Esophagus muscularis mucosa (tissue), 3 donors: ENCODE results near the gene ALOX15B.

Source experiments
- POLR2A ChIP-seq: fragments of 450-650 bp; IDR thresholded peaks from one replicate; pipeline ENCODE4 v1.6.1; 2017; ENCODE audit warnings: antibody characterized with exemption, moderate library complexity, mild to moderate bottlenecking, low read depth
- POLR2AphosphoS5 ChIP-seq, 2 donors: sonication (generic); formaldehyde crosslinking; IDR thresholded peaks; one replicate each; pipeline ENCODE4 v1.6.1; 2017; ENCODE audit warnings: antibody characterized with exemption in 2 of 2
- TF ChIP-seq, protein P1 (sequence below), 3 experiments: fragments of 200-600 bp in 2 of 3; fragments of 450-650 bp in 1 of 3; sonication (generic) in 2 of 3; IDR thresholded peaks; one replicate each; pipeline ENCODE4 v1.5.1; 2017 to 2019; ENCODE audit warnings: antibody characterized with exemption in 3 of 3, mild to moderate bottlenecking in 2 of 3, moderate library complexity in 1 of 3

DNA sequence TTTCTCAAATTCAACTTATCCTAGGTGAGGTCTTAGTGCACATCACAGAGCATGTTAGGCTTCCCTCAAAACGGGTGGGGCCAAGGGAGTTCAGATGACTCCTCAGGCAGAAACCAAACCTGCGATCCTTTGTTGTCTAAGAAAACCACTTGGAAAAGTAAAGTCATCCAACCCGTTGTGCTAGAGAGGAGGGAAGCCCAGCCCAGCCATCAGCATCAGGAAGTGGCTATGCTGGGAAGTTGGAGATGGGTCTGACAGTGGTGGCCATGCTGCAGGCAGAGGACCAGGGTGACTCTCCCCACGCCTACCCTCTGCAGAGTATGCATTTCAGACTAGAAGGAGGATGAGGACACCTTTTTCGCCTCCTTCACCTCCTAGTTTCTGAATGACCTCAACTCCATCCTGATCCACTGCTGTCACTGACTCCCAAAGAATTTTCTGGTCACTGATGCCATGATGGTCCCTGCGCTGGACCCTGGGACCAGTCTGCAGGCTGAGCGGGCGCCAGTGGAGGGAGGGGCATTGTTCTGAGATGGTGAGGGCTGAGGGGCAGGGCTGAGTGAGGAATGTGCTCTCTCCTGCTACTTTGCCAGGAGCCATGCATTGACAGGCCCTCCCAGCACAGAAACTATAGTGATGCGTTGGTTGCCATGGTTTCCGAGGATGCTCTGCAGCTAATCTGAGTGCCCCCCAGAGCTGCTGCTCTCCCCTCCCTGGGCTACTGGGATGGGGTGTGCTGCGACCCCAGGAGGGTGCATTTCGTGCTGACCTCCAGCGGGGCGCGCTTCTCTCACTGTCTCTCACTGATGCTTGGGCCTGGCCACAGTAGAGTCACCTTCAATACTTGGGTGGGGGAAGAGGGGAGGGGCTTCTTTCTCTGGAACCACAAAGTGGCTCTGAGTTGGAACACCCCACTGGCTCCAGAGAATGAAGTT is 28.2 kb downstream of the ALOX15B start:
- TF ChIP-seq, protein P1, sequence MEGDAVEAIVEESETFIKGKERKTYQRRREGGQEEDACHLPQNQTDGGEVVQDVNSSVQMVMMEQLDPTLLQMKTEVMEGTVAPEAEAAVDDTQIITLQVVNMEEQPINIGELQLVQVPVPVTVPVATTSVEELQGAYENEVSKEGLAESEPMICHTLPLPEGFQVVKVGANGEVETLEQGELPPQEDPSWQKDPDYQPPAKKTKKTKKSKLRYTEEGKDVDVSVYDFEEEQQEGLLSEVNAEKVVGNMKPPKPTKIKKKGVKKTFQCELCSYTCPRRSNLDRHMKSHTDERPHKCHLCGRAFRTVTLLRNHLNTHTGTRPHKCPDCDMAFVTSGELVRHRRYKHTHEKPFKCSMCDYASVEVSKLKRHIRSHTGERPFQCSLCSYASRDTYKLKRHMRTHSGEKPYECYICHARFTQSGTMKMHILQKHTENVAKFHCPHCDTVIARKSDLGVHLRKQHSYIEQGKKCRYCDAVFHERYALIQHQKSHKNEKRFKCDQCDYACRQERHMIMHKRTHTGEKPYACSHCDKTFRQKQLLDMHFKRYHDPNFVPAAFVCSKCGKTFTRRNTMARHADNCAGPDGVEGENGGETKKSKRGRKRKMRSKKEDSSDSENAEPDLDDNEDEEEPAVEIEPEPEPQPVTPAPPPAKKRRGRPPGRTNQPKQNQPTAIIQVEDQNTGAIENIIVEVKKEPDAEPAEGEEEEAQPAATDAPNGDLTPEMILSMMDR (IDR thresholded peaks at IDR 0.05): no peak
- TF ChIP-seq POLR2AphosphoS5 (IDR thresholded peaks at IDR 0.05) (no peak), POLR2A (no peak)
